NT2/D1 (cell line): Measurements from ENCODE around the gene SBSN.

Experiments
- SUZ12 ChIP-seq: IDR thresholded peaks from 2 replicates; pipeline ENCODE4 v1.6.1; 2011; ENCODE audit not compliant: insufficient read length, insufficient read depth; ENCODE audit errors: extremely low read depth
- YY1 ChIP-seq: IDR thresholded peaks from 2 replicates; pipeline ENCODE4 v1.6.1; 2011; ENCODE audit not compliant: insufficient read length, insufficient read depth
- ZNF274 ChIP-seq: IDR thresholded peaks from 2 replicates; pipeline ENCODE4 v1.6.1; 2011; ENCODE audit warnings: mild to moderate bottlenecking, low read depth, low read length

GRCh38 chr19:35539314-35539713 lies 11.2 kb upstream of the SBSN start:
- TF ChIP-seq ZNF274 (no peak), SUZ12 (no peak), YY1 (no peak)
